Endothelial cell of umbilical vein (primary cell): ENCODE results near the gene PYY. TPM values are rescaled to one million over a fixed set of nuclear protein-coding genes. Genes with fewer than 3 reads are reported as not detected.

Experiments
- BruUV-seq: library from RNA; stranded (reverse); fragments of 400-500 nt; replicated peaks from 2 replicates; lab custom pipeline; 2021; lab: Mats Ljungman, UMichigan
- CTCF ChIA-PET: fragments of 300-600, 350-600 bp; sonication (Branson Sonifier 250); formaldehyde crosslinking; loops from one replicate; lab custom pipeline; 2021; ENCODE audit warnings: antibody characterized with exemption, inconsistent platforms; lab: Charles Lee
- POLR2A ChIA-PET: fragments of 300-600, 350-600 bp; sonication (Branson Sonifier 250); formaldehyde crosslinking; loops from one replicate; lab custom pipeline; 2021; ENCODE audit warnings: antibody characterized with exemption, inconsistent platforms; lab: Charles Lee
- DNase-seq: peaks from one replicate; pipeline ENCODE4 v3.0.0-alpha.2; 2011; ENCODE audit warnings: low read depth, low spot score
- FAIRE-seq: peaks from 2 replicates; lab custom pipeline; 2011; peaks lifted over from hg19 to GRCh38; lab: Jason Lieb, UNC
- H2AFZ ChIP-seq: 2 replicates; pipeline ENCODE4 v1.6.0; 2012; ENCODE audit warnings: low read depth, low read length, control low read depth, inconsistent platforms
- H3K27ac ChIP-seq: 2 replicates; pipeline ENCODE4 v1.5.1; 2011; ENCODE audit warnings: low read depth, mild to moderate bottlenecking, control low read depth, low read length, moderate library complexity; ENCODE audit not compliant: insufficient read depth
- H3K27me3 ChIP-seq, 2 experiments: 2 replicates each; pipeline versions ENCODE4 v1.6.0 to v1.6.1; 2011; ENCODE audit warnings: low read length in 2 of 2, mixed read lengths in 1 of 2; ENCODE audit not compliant: control insufficient read depth in 2 of 2, insufficient read depth in 2 of 2
- H3K36me3 ChIP-seq, 2 experiments: 2 replicates in 1 of 2; 3 replicates in 1 of 2; pipeline ENCODE4 v1.5.1; 2011; ENCODE audit warnings: low read length in 2 of 2, mild to moderate bottlenecking in 1 of 2, moderate library complexity in 1 of 2; ENCODE audit not compliant: control insufficient read depth in 2 of 2, insufficient read depth in 2 of 2; ENCODE audit errors: extremely low read depth in 1 of 2
- H3K4me1 ChIP-seq: 3 replicates; pipeline ENCODE4 v1.5.1; 2011; ENCODE audit warnings: mild to moderate bottlenecking, low read length; ENCODE audit not compliant: control insufficient read depth, insufficient read depth; ENCODE audit errors: extremely low read depth
- H3K4me2 ChIP-seq: 2 replicates; pipeline ENCODE4 v1.6.1; 2011; ENCODE audit warnings: low read length, control low read depth, mixed read lengths; ENCODE audit not compliant: insufficient read depth
- H3K4me3 ChIP-seq, 3 experiments: fragments of 200-600 bp in 1 of 3; sonication (generic), shearing (Covaris generic) in 1 of 3; replicated peaks in 1 of 3; 2 replicates each; pipeline ENCODE4 v1.5.1; 2011 to 2016; ENCODE audit warnings: control low read depth in 3 of 3, low read length in 3 of 3, mild to moderate bottlenecking in 2 of 3, inconsistent platforms in 1 of 3, low read depth in 1 of 3, moderate library complexity in 1 of 3; ENCODE audit not compliant: insufficient read depth in 1 of 3
- H3K79me2 ChIP-seq: 2 replicates; pipeline ENCODE4 v1.6.0; 2012; ENCODE audit warnings: low read length, inconsistent platforms; ENCODE audit not compliant: control insufficient read depth, insufficient read depth
- H3K9ac ChIP-seq: replicated peaks from 2 replicates; pipeline ENCODE3; 2011; ENCODE audit warnings: low read length, control low read depth; ENCODE audit not compliant: insufficient read depth; ENCODE audit errors: extremely low read depth
- H3K9me1 ChIP-seq: replicated peaks from 3 replicates; pipeline ENCODE4 v1.6.0; 2011; ENCODE audit warnings: mild to moderate bottlenecking, low read length; ENCODE audit not compliant: control insufficient read depth, insufficient read depth; ENCODE audit errors: extremely low read depth
- H3K9me3 ChIP-seq: replicated peaks from 2 replicates; pipeline ENCODE4 v1.5.1; 2012; ENCODE audit warnings: low read length, inconsistent platforms; ENCODE audit not compliant: control insufficient read depth, insufficient read depth
- H4K20me1 ChIP-seq: replicated peaks from 2 replicates; pipeline ENCODE3; 2011; ENCODE audit warnings: mild to moderate bottlenecking, low read length; ENCODE audit not compliant: control insufficient read depth, insufficient read depth; ENCODE audit errors: extremely low read depth
- EZH2 ChIP-seq: IDR thresholded peaks from 2 replicates; pipeline ENCODE4 v1.6.1; 2012; ENCODE audit warnings: borderline replicate concordance, low read depth, mild to moderate bottlenecking, moderate library complexity, low read length, inconsistent platforms; ENCODE audit not compliant: severe bottlenecking
- FOS ChIP-seq: IDR thresholded peaks from 2 replicates; pipeline ENCODE4 v1.6.1; 2011; ENCODE audit warnings: mild to moderate bottlenecking, low read length, moderate library complexity, borderline replicate concordance; ENCODE audit not compliant: insufficient read depth
- GATA2 ChIP-seq: IDR thresholded peaks from 2 replicates; pipeline ENCODE4 v1.7.0; 2011; ENCODE audit warnings: low read depth, mild to moderate bottlenecking, moderate library complexity, mixed read lengths, low read length; ENCODE audit not compliant: insufficient read length, insufficient read depth
- JUN ChIP-seq: IDR thresholded peaks from 2 replicates; pipeline ENCODE4 v1.6.1; 2011; ENCODE audit warnings: borderline replicate concordance, low read depth; ENCODE audit not compliant: insufficient read length, insufficient read depth
- MYC ChIP-seq: IDR thresholded peaks from one replicate; pipeline ENCODE4 v1.6.1; 2011; ENCODE audit warnings: mild to moderate bottlenecking, low read depth, low read length
- POLR2A ChIP-seq: IDR thresholded peaks from 2 replicates; pipeline ENCODE4 v1.6.1; 2012; ENCODE audit warnings: low read depth, mild to moderate bottlenecking, control low read depth, low read length
- POLR2AphosphoS5 ChIP-seq: IDR thresholded peaks from 2 replicates; pipeline ENCODE4 v1.6.1; 2012; ENCODE audit warnings: low read depth, mild to moderate bottlenecking, control low read depth, low read length, moderate library complexity; ENCODE audit not compliant: insufficient read depth
- dilution Hi-C: fragments of 300-500 bp; cut with MboI; formaldehyde crosslinking; loops from one replicate; pipeline ENCODE4 v1.15.0; 2019; ENCODE audit warnings: low sequenced_read_pairs; ENCODE audit not compliant: extremely low pct_ligation_motif_present
- intact Hi-C: fragments of 100-400 bp; cut with micrococcal nuclease; formaldehyde crosslinking; loops from one replicate; pipeline ENCODE4 v1.10.0; 2022
- polyA plus RNA-seq, 4 experiments: library from polyadenylated mRNA; depleted of rRNA in 3 of 4; stranded (reverse) in 3 of 4; unstranded in 1 of 4; fragments of >200 nt; gene quantifications; 2 replicates each; pipeline versions ENCODE4 v1.2.1 to v1.2.3, GENCODE V29; 2011 to 2012; ENCODE audit warnings: missing spikeins in 1 of 4
- total RNA-seq: library from RNA; stranded (reverse); gene quantifications from 2 replicates; pipeline ENCODE4 v1.2.3, GENCODE V29; 2021
- TF ChIP-seq, protein P1 (sequence below): IDR thresholded peaks from 2 replicates; pipeline ENCODE4 v1.6.1; 2011; ENCODE audit not compliant: insufficient read depth, insufficient read length
- TF ChIP-seq, protein P2 (sequence below), 2 donors: IDR thresholded peaks; 1 replicate in 1 of 2; 2 replicates in 1 of 2; pipeline ENCODE4 v1.5.1; 2011; ENCODE audit warnings: low read length in 2 of 2, mild to moderate bottlenecking in 2 of 2, moderate library complexity in 2 of 2, control low read depth in 1 of 2, inconsistent platforms in 1 of 2, low read depth in 1 of 2; ENCODE audit not compliant: insufficient read depth in 1 of 2; ENCODE audit errors: extremely low read depth in 1 of 2

The PYY gene
- total and polyA plus RNA-seq, 2 donors (not counting 3 experiments of a cell fraction or from before 2014, with no cell fraction given): not detected

DNA sequence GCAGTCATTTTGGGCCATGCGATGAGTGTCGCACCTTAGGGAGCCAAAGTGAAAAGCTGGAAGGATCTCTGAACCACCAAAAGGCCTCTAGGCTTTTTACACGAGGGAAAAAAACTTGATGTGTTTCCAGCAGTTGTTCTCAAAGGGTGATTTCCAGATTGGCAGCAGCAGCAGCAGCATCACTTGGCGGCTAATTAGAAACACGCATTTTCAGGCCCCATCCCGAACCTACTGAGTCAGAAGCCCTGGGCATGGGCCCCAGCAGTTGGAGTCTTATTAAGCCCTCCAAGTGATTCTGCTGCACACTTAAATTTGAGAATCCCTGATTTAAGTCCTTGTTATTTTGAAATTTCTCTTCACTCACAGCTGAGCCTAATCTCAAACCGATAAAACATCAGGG lies 25.3 kb upstream of the PYY start:
- no peak for FAIRE-seq
- H3K4me2 ChIP-seq: no peak overlapping the region
- POLR2A ChIA-PET: no interaction called here
- no peaks in the 10 kb centered on the region for H3K79me2 ChIP-seq
- no peaks in the 10 kb centered on the region for H3K9me1 ChIP-seq
- H3K4me1 ChIP-seq: peaks cover 4% of the 10 kb centered on the region
- H3K9ac ChIP-seq: no peak overlapping the region
- peaks cover 22 to 24% of the 10 kb centered on the region in 2 experiments for H3K27me3 ChIP-seq
- intact Hi-C loops (no loop called here), dilution Hi-C loops (no loop called here)
- no peak overlapping the region for H3K4me3 ChIP-seq
- no peaks in the 10 kb centered on the region for H3K36me3 ChIP-seq
- no peak overlapping the region for H3K27ac ChIP-seq
- no peak for DNase-seq
- CTCF ChIA-PET: interaction anchor here (0.7 to 1.8 kb wide), 4 partner anchors 21 to 145 kb away, joined by 3 to 6 read pairs (median 4); partner anchors contain the start of gene HDAC5
- H4K20me1 ChIP-seq: no peaks in the 10 kb centered on the region
- TF ChIP-seq JUN (no peak), EZH2 (no peak), FOS (no peak), GATA2 (no peak), POLR2A (no peak)
- TF ChIP-seq, protein P1, sequence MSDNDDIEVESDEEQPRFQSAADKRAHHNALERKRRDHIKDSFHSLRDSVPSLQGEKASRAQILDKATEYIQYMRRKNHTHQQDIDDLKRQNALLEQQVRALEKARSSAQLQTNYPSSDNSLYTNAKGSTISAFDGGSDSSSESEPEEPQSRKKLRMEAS: no peak
- H3K9me3 ChIP-seq: no peaks in the 10 kb centered on the region
- BruUV-seq: no TSS peak
- no peak overlapping the region for H2AFZ ChIP-seq

DNA sequence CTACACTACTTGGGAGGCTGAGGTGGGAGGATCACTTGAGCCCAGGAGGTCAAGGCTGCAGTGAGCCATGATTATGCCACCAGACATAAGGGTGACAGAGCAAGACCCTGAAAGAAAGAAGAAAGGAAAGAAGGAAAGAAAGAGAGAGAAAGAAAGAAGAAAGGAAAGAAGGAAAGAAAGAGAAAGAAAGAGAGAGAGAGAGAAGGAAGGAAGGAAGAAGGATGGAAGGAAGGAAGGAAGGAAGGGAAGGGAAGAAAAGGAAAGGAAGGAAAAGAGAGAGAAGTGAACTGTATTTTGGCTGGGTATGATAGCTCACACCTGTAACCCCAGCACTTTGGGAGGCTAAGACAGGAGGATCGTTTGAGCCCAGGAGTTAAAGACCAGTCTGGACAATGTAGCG lies 24.3 kb upstream of the PYY start:
- Histone ChIP-seq H3K4me3 (no peak overlapping the region), H3K9me1 (no peaks in the 10 kb centered on the region), H4K20me1 (no peaks in the 10 kb centered on the region), H3K9ac (no peak overlapping the region), H3K4me2 (no peak overlapping the region), H2AFZ (no peak overlapping the region), H3K9me3 (no peaks in the 10 kb centered on the region), H3K36me3 (no peaks in the 10 kb centered on the region), H3K79me2 (no peaks in the 10 kb centered on the region), H3K27me3 (peaks cover 20 to 21% of the 10 kb centered on the region in 2 experiments), H3K4me1 (no peaks in the 10 kb centered on the region), H3K27ac (no peak overlapping the region)
- intact Hi-C loops: no loop called here
- dilution Hi-C loops: no loop called here
- POLR2A ChIA-PET: no interaction called here
- no peak for FAIRE-seq
- DNase-seq: no peak
- CTCF ChIA-PET: no interaction called here
- TF ChIP-seq FOS: no peak
- TF ChIP-seq GATA2: no peak
- TF ChIP-seq POLR2AphosphoS5: no peak
- no peak for TF ChIP-seq EZH2
- TF ChIP-seq POLR2A: no peak
- no peak for TF ChIP-seq JUN
- TF ChIP-seq MYC: no peak
- TF ChIP-seq, protein P2, sequence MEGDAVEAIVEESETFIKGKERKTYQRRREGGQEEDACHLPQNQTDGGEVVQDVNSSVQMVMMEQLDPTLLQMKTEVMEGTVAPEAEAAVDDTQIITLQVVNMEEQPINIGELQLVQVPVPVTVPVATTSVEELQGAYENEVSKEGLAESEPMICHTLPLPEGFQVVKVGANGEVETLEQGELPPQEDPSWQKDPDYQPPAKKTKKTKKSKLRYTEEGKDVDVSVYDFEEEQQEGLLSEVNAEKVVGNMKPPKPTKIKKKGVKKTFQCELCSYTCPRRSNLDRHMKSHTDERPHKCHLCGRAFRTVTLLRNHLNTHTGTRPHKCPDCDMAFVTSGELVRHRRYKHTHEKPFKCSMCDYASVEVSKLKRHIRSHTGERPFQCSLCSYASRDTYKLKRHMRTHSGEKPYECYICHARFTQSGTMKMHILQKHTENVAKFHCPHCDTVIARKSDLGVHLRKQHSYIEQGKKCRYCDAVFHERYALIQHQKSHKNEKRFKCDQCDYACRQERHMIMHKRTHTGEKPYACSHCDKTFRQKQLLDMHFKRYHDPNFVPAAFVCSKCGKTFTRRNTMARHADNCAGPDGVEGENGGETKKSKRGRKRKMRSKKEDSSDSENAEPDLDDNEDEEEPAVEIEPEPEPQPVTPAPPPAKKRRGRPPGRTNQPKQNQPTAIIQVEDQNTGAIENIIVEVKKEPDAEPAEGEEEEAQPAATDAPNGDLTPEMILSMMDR (IDR thresholded peaks at IDR 0.05; ENCODE audit: extremely low read depth in 1 of 2, insufficient read depth in 1 of 2, low read depth in 1 of 2, low read length in 2 of 2): no peak
- TF ChIP-seq, protein P1: no peak
- no TSS peak for BruUV-seq
